Esophagus squamous epithelium (tissue), 5 donors: ENCODE data around the gene BRME1. TPM values are rescaled to one million over a fixed set of nuclear protein-coding genes. Genes with fewer than 3 reads are reported as not detected.

Experiments
- DNase-seq: peaks from one replicate; lab custom pipeline; 2025; lab: John Stamatoyannopoulos, UW
- H3K27ac ChIP-seq, 4 donors: fragments of 200-600 bp; sonication (generic); one replicate each; pipeline ENCODE4 v1.5.1; 2016 to 2019; ENCODE audit warnings: mild to moderate bottlenecking in 1 of 4
- H3K27me3 ChIP-seq, 4 donors: fragments of 200-600 bp; sonication (generic); 1 replicate in 3 of 4; 2 replicates in 1 of 4; pipeline versions ENCODE4 v1.5.1 to v1.6.0; 2017 to 2021; ENCODE audit warnings: antibody characterized with exemption in 1 of 4
- H3K36me3 ChIP-seq, 3 donors: fragments of 200-600 bp; sonication (generic); one replicate each; pipeline ENCODE4 v1.5.1; 2016 to 2019
- H3K4me1 ChIP-seq, 3 donors: fragments of 200-600 bp; sonication (generic); one replicate each; pipeline ENCODE4 v1.5.1; 2017 to 2019
- H3K4me3 ChIP-seq, 4 donors: fragments of 200-600 bp; sonication (generic); 1 replicate in 3 of 4; 2 replicates in 1 of 4; pipeline ENCODE4 v1.5.1; 2016 to 2019; ENCODE audit warnings: mild to moderate bottlenecking in 2 of 4, moderate library complexity in 1 of 4
- H3K9me3 ChIP-seq, 3 donors: fragments of 200-600 bp; sonication (generic); one replicate each; pipeline ENCODE4 v1.5.1; 2016 to 2019
- POLR2A ChIP-seq, 4 donors: fragments of 450-650 bp; IDR thresholded peaks; one replicate each; pipeline ENCODE4 v1.6.1; 2017; ENCODE audit warnings: antibody characterized with exemption in 4 of 4, mild to moderate bottlenecking in 4 of 4, moderate library complexity in 3 of 4
- WGBS, 2 donors: methylation state at CpG; one replicate each; pipeline ENCODE4 v1.1.5; 2018; 5-methylcytosine and 5-hydroxymethylcytosine counted together
- intact Hi-C: fragments of 100-400 bp; cut with DNase I; formaldehyde crosslinking; loops from one replicate; pipeline ENCODE4 v1.15.0; 2022
- total RNA-seq, 4 donors: library from RNA; depleted of rRNA; stranded (reverse); fragments of >200 nt; gene quantifications; one replicate each; pipeline ENCODE4 v1.1.0, GENCODE V29; 2016
- TF ChIP-seq, protein P1 (sequence below), 6 experiments: fragments of 450-650 bp in 4 of 6; fragments of 200-600 bp in 2 of 6; sonication (generic) in 2 of 6; IDR thresholded peaks; one replicate each; pipeline ENCODE4 v1.5.1; 2016 to 2019; ENCODE audit warnings: antibody characterized with exemption in 6 of 6, mild to moderate bottlenecking in 4 of 6, moderate library complexity in 4 of 6
- donor health status: DM: yes; HTN: yes; CAD: no.

Gene BRME1
- total RNA-seq, 4 donors from 2014 or later = 1.8 to 6.3 (median 4.0) TPM

DNA sequence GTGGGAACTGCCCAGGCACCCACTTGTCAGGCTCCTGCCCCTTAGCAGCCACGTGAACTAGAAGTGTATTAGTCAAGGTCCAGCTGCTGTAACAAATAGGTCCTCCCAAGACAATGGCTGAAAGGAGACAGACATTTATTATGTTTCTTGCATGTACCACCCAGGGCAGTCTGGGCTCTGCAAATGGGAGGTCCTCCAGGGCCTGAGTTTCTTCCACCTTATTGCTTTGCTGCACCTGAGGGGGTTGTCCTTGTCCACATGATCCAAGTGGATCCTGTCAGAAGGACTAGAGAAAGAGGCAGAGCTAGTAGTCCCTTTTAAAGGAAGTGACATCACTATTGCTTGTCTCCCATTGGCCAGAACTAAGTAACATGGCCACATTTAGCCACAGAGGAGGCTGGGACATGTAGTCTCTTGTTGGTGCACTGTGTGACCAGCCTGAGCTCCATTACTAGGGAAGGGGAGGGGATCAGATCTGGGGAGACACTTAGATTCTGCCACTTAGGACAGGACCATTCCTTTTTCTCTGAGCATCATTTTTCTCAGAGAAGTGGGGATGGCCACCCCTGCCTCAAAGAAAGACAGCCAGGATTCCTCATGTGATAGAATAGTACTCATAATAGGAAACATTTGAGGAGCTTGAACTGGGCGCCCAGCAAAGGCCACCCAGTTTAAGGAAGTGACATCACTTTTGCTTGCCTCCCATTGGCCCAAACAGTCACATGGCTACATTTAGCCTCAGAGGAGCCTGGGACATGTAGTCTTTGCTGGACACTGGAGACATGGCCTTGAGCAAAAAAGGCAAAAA lies 15.2 kb upstream of the BRME1 start:
- Histone ChIP-seq H3K4me3 (no peak overlapping the region), H3K27me3 (no peaks in the 10 kb centered on the region), H3K9me3 (peaks cover 0 to 7% (median 0%) of the 10 kb centered on the region in 3 donors), H3K27ac (no peak overlapping the region), H3K36me3 (peaks cover 42 to 96% (median 48%) of the 10 kb centered on the region in 3 donors), H3K4me1 (no peaks in the 10 kb centered on the region)
- TF ChIP-seq, protein P1, sequence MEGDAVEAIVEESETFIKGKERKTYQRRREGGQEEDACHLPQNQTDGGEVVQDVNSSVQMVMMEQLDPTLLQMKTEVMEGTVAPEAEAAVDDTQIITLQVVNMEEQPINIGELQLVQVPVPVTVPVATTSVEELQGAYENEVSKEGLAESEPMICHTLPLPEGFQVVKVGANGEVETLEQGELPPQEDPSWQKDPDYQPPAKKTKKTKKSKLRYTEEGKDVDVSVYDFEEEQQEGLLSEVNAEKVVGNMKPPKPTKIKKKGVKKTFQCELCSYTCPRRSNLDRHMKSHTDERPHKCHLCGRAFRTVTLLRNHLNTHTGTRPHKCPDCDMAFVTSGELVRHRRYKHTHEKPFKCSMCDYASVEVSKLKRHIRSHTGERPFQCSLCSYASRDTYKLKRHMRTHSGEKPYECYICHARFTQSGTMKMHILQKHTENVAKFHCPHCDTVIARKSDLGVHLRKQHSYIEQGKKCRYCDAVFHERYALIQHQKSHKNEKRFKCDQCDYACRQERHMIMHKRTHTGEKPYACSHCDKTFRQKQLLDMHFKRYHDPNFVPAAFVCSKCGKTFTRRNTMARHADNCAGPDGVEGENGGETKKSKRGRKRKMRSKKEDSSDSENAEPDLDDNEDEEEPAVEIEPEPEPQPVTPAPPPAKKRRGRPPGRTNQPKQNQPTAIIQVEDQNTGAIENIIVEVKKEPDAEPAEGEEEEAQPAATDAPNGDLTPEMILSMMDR (IDR thresholded peaks at IDR 0.05) = no peak
- 94% methylated on average over 2 of the region's 2 CpGs; no CpG with 5 or more reads in 1 of the 2 donors for WGBS, 2 donors
- intact Hi-C loops = no loop called here
- no peak for DNase-seq

DNA sequence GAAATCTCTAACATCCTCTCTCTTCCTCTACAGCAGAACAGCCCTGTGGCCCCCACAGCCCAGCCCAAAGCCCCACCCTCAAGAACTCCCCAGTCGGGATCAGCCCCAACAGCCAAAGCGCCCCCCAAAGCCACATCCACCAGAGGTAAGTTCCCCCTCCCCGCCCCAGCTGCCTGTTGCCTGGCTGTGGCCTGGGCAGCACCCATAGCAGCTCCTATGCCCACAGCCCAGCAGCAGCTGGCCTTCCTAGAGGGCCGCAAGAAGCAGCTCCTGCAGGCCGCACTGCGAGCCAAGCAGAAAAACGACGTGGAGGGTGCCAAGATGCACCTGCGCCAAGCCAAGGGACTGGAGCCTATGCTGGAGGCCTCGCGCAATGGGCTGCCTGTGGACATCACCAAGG lies 14.6 kb upstream of the BRME1 start:
- 97% methylated on average over 4 of the region's 11 CpGs; no CpG with 5 or more reads in 1 of the 2 donors for WGBS, 2 donors
- no peak overlapping the region for H3K27ac ChIP-seq
- TF ChIP-seq, protein P1 (IDR thresholded peaks at IDR 0.05) = no peak
- no peak for TF ChIP-seq POLR2A (IDR thresholded peaks at IDR 0.05)
- H3K36me3 ChIP-seq = peaks cover 42 to 100% (median 48%) of the 10 kb centered on the region in 3 donors
- peaks cover 0 to 7% (median 0%) of the 10 kb centered on the region in 3 donors for H3K9me3 ChIP-seq
- no peaks in the 10 kb centered on the region for H3K4me1 ChIP-seq
- intact Hi-C loops = no loop called here
- DNase-seq = no peak
- no peaks in the 10 kb centered on the region for H3K27me3 ChIP-seq
- no peak overlapping the region for H3K4me3 ChIP-seq

DNA sequence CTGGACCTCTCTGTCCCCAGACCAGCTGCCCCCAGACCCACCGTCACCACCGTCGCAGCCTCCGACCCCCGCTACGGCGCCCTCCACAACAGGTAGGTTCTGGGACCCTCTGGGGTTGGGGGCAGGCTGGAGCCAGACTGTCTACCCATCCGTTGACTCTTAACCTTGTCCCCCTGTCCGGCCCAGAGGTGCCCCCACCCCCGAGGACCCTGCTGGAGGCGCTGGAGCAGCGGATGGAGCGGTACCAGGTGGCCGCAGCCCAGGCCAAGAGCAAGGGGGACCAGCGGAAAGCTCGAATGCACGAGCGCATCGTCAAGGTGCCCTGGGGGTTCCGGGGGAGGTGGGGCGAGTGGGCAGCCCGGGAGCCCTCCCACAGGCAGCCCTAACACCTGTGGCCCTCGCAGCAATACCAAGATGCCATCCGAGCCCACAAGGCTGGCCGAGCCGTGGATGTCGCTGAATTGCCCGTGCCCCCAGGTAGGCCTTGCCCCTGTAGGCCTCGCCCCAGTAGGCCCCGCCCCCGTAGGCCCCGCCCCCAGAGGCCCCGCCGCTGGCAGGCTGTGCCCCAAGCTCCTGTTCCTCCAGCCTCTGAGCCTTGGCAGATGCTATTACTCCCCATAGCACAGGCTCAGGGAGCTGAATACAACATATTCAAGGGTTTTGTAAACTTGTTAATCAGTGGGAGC lies 13.0 kb upstream of the BRME1 start:
- 95 to 98% methylated on average over 7 of the region's 34 CpGs for WGBS, 2 donors
- TF ChIP-seq, protein P1 (IDR thresholded peaks at IDR 0.05) = no peak
- no peak for TF ChIP-seq POLR2A (IDR thresholded peaks at IDR 0.05)
- DNase-seq = no peak
- no peak overlapping the region for H3K27ac ChIP-seq
- H3K4me1 ChIP-seq = no peaks in the 10 kb centered on the region
- H3K36me3 ChIP-seq = peaks cover 40 to 100% (median 42%) of the 10 kb centered on the region in 3 donors
- H3K4me3 ChIP-seq = no peak overlapping the region
- H3K27me3 ChIP-seq = no peaks in the 10 kb centered on the region
- intact Hi-C loops = no loop called here
- peaks cover 0 to 7% (median 0%) of the 10 kb centered on the region in 3 donors for H3K9me3 ChIP-seq

DNA sequence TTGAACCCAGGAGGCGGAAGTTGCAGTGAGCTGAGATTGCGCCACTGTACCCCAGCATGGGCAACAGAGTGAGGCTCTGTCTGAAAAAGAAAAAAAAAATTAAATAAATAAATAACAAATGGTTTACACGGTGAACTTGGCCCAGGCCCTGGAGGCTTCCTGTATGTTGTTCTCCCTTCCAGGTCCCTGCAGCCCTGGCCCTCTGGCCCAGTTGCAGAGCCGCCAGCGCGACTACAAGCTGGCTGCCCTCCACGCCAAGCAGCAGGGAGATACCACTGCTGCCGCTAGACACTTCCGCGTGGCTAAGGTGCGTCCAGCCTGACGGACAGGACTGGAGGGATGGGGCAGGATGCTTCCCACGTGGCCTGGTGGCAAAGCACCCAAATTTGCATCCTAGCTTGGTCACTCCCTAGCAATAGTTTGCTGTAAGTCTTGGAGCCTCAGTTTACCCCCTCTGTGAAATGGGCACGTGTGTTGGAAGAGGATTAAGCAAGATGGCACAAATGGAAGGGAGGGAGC lies 12.0 kb upstream of the BRME1 start:
- DNase-seq = no peak
- intact Hi-C loops = no loop called here
- Histone ChIP-seq H3K27ac (no peak overlapping the region), H3K9me3 (peaks cover 0 to 7% (median 0%) of the 10 kb centered on the region in 3 donors), H3K4me3 (no peak overlapping the region), H3K36me3 (peaks cover 41 to 100% (median 42%) of the 10 kb centered on the region in 3 donors), H3K4me1 (no peaks in the 10 kb centered on the region), H3K27me3 (no peaks in the 10 kb centered on the region)
- TF ChIP-seq, protein P1 (IDR thresholded peaks at IDR 0.05) = no peak
- TF ChIP-seq POLR2A (IDR thresholded peaks at IDR 0.05) = no peak
- 79 to 87% methylated on average over 14 of the region's 14 CpGs for WGBS, 2 donors

DNA sequence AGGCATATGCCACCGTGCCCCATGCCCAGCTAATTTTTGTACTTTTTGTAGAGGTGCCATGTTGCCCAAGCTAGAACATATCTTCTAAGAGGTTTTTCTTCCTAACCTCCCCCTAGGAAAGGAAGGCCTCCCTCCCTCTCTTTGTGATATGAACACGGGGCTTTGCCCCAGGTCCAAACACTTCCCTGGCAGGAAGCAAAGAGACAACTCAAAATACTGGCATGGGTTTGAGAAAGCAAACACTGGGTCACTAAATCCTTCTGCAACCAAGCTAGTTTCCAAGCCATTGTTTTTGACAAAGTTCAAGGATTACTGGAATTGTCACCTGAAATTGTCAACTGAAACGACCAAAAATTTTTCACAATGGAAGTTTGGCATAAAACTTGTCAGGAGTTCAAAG lies 8.9 kb upstream of the BRME1 start:
- TF ChIP-seq POLR2A (IDR thresholded peaks at IDR 0.05) = no peak
- TF ChIP-seq, protein P1 (IDR thresholded peaks at IDR 0.05) = no peak
- H3K9me3 ChIP-seq = no peaks in the 10 kb centered on the region
- no peaks in the 10 kb centered on the region for H3K4me1 ChIP-seq
- peaks cover 36 to 100% (median 37%) of the 10 kb centered on the region in 3 donors for H3K36me3 ChIP-seq
- no peak for DNase-seq
- WGBS, 2 donors = 73 to 79% methylated on average over 3 of the region's 3 CpGs
- intact Hi-C loops = no loop called here
- H3K4me3 ChIP-seq = no peak overlapping the region
- no peak overlapping the region for H3K27ac ChIP-seq
- H3K27me3 ChIP-seq = no peaks in the 10 kb centered on the region
